Skin of body (tissue), 2 donors: Measurements from ENCODE around the gene PCCA. TPM values are rescaled to one million over a fixed set of nuclear protein-coding genes. Genes with fewer than 3 reads are reported as not detected.
"Not testable (repeated sequence)": the region's sequence is repeated elsewhere in the genome, so short reads cannot be mapped to it uniquely, and the experiment has no call there.

Experiments used
- DNase-seq: peaks from one replicate; lab custom pipeline; 2025; lab: John Stamatoyannopoulos, UW
- total RNA-seq: library from RNA; depleted of rRNA; stranded (reverse); fragments of >200 nt; gene quantifications from one replicate; pipeline ENCODE4 v1.2.3, GENCODE V29; 2014

The PCCA gene
- total RNA-seq, 1 donor from 2014 or later: 124 TPM

DNA sequence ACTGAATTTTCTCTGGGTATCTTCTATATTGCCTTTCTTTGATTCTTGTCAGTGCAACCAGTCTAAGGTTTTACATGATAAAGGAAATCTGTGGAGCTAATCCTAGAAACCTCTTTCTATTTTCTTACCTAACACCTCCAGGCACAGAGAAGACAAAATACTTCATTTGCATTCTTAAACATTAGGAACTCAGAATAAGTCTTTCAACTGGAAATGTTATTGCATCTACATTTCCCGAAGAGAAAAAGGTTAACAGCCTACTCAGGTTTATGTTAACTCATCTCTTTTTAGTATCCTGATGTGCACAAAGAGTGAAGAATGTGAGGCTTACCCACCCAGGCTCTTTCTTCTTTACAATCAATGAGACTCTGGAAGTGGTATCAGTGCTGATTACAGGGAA lies 106.7 kb downstream of the PCCA start:
- DNase-seq: no peak

DNA sequence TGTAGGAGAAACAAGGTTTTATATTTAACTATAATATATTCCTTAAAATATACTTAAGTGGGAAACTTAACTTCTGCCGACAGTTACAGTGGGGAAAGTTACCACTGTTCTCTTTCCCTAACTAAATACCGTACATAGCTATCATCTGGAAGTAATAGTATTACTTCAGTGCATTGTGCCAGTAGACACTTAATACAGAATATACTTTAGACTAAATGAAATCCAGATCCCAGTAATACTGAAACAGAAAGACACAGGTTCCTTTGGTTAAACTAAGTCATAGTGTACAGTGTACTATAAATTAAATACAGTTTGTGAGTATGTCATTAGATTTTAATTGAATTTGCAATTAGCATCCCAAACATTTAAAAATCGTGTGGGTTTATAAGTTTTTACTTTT lies 107.5 kb downstream of the PCCA start:
- DNase-seq: peak; percentile 12

GRCh38 chr13:100197116-100197515 lies 108.2 kb downstream of the PCCA start:
- no peak for DNase-seq

DNA sequence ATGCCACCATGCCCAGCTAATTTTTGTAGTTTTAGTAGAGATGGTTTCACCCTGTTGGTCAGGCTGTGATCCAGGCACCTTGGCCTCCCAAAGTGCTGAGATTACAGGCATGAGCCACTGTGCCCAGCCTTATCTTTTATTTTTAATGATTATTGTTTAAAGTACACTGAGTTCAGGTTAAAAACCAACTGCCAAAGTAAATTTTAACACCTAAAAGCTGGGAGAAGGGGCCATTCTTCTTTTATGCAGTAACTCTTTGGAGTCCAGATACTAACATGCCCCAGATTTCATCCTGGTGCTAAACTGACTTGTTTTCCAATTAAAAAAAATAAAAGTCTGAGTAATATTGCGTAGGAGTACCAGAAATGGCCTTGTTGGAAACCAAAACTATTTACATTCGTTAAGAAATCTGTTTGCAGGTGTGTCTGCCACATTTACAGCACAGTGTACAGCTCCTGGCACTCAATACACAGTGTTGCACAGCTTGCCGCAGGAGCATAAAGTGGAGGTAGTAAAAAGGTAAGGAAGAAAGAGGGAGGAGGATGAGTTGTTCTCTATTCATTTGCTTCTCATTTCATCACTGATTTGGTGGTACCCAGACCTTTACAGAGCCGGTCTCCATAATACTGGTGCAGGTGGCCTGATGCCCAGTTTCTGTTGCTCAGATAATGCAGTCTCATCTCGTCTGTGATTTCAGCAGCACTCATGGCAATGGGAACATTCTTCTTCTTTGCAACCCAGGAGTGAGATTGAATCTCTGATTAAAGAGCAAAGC lies 108.9 kb downstream of the PCCA start:
- DNase-seq: no peak

GRCh38 chr13:100203696-100204367 lies 114.9 kb downstream of the PCCA start:
- DNase-seq: no peak

GRCh38 chr13:100208002-100208401 lies 119.1 kb downstream of the PCCA start:
- no peak for DNase-seq

DNA sequence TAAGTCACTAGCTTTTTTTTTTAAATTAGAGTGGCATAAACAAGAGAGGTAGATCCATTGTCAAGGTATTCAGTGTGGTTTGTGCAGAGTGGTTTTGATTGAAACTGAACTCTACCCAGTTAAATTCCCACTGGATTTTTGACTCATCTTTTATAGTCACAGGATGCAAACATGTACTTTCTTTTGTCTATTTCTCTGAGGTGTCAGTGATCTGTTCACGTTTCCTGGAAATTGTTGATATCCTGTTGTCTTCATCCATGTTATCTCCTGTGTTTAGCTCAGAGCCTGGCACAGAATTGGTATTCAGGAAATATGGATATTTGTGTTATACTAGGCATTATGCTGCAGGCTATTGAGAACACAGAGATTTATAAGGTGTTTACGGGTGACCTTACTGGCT lies 119.7 kb downstream of the PCCA start:
- no peak for DNase-seq

DNA sequence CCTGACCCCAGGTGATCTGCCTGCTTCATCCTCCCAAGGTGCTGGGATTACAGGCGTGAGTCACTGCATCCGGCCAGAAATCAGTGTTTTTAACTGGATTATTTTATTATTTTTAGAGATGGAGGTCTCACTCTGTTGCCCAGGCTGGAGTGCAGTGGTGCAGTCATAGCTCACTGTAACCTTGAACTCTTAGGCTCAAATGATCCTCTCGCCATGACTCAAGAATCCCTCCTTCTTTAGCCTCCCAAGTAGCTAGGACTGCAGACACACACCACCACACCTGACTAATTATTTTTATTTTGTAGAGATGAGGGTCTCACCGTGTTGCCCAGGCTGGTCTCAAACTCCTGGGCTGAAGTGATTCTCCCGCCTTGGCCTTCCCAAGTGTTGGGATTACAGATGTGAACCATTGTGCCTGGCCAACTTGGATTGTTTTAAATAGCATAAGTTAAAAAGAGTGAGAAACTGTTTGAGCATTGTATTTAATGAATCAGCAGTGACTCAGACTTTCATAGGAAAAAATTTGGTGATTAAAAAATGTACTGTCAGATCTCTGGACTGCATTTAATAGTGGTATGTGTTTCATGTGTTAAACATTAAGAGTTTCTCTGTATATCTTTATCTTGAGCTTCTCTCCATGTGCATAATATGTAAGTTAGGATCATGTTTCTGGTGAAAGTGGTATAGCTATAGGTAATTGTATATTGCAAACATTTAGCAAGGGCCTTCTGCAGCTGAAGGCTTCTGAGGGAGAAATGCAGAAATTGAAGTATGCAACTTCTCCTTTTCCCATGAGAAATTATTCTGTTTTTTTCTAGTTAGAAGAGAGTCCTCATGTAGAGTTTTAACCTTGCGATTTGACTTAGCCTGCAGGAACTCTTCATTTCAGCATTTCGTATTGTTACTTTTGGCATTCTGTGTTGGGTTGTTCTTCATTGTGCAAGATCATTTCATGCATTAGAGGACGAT lies 121.2 kb downstream of the PCCA start:
- no peak for DNase-seq

DNA sequence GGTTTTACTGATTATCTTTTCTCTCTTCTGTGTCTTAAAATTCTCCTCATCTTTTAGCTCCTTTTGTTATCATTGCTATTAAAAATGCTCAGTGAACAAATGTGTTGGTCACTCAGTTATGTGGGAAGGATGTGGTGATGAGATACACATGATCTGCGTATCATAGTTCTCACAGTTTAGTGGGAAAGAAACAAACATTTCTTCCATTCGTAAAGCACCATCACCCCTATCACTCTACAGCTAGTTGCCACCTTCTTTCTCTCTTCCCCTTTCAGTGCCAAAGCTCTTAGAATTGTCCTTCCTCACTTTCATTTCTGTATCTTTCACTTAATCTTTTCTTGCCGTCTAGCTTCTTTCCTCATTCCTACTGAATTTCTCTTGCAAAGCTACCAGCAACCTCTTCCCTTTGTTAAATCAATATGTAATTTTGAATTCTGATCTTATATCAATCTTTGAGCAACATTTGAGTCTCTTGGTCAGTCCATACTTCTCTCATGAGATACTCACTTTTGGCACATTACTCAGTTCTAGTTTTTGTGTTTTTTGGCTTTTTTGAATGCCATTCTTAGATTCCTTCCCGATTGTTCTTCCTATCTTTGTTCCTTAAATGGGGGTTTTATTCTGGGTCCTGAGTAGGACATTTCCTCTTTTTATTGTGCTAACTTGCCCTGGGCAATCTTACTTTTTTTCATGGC lies 122.3 kb downstream of the PCCA start:
- DNase-seq: no peak

DNA sequence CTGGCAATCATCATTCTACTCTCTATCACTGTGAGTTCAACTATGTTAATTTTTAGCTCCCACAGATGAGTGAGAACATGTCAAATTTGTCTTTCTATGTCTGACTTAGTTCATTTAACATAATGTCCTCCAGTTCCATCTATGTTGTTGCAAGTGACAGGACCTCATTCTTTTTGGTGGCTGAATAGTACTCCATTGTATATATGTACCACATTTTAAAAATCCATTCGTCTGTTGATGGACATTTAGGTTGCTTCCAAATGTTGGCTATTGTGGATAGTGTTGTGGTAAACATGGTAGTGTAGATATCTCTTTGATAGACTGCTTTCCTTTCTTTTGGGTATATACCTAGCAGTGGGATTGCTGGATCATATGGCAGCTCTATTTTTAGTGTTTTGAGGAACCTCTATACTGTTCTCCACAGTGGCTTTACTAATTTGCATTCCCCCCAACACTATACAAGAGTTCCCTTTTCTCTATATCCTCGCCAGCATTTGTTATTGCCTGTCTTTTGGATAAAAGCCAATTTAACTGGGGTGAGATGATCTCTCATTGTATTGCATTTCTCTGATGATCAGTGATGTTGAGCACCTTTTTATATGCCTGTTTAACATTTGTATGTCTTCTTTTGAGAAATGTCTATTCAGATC lies 124.1 kb downstream of the PCCA start:
- no peak for DNase-seq

GRCh38 chr13:100213576-100213975 lies 124.7 kb downstream of the PCCA start:
- no peak for DNase-seq

DNA sequence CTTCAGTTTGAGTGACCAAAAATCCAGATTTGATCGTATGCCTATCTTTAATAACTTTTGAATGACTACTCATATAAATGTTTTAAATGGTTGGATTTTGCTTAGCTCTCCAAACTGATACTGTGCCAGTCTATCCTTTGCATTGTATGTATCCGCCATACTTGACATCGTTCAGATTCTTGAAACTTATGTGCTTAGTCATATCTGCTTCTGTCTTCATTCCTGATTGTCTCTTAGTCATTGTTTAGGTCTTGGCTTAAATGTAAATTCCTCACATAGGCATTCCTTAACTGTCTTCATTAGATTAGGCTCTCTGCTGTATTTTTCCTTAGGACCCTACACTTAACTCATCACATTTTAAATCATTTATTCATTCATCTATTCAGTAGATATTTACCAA lies 126.0 kb downstream of the PCCA start:
- DNase-seq: no peak

- no peak for DNase-seq
Observed at GRCh38 chr13:100221166-100221565, 132.3 kb downstream of the PCCA start.

DNA sequence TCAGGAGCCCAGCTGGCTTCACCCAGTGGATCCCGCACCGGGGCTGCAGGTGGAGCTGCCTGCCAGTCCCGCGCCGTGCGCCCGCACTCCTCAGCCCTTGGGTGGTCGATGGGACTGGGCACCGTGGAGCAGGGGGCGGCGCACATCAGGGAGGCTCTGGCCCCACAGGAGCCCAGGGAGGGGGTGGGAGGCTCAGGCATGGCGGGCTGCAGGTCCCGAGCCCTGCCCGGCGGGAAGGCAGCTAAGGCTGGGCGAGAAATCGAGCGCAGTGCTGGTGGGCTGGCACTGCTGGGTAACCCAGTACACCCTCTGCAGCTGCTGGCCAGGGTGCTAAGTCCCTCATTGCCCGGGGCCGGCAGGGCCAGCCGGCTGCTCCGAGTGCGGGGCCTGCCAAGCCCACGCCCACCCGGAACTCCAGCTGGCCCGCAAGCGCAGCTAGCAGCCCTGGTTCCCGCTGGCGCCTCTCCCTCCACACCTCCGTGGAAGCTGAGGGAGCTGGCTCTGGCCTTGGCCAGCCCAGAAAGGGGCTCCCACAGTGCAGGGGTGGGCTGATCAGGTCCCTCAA lies 135.2 kb downstream of the PCCA start:
- DNase-seq: not testable (repeated sequence)

GRCh38 chr13:100229603-100230002 lies 140.7 kb downstream of the PCCA start:
- no peak for DNase-seq

GRCh38 chr13:100230769-100231149 lies 141.9 kb downstream of the PCCA start:
- no peak for DNase-seq

DNA sequence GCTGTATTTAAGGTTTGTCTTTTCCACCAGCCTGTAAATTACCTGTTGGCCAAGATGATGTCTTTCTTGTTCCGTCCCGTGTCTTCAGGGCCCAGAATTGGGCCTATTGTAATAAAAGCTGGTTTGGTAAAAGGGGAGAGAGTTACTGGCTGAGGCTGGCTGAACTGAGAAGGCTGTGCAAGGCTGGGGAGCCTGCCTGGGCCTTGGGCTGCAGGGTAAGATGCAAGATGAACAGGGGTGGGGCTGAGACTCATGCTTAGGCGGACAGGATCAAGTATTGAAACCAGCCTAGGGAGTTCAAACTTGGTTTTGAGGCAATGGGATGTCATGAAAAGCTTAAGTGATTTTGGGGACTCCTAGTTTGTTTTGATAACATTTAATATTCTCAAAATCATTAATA lies 142.3 kb downstream of the PCCA start:
- DNase-seq: no peak

DNA sequence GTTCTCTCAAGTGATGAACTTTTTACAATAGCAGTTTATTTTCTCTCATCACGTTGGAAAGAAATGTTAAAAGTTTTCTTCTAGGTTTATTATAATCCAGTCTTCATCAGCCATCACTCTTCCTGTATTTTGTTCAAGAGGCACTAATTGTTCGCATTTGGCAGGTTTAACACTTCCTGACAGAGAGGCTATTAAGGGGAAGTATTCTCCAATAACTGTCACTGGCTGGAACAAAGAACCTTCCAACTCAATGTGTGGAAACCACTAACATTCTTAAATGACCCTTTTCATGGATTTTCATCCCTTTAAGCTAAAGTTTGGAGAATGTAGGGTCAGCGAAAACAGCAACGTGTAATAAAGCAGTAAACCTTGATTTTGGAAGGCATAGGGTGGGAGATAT lies 145.1 kb downstream of the PCCA start:
- DNase-seq: no peak

DNA sequence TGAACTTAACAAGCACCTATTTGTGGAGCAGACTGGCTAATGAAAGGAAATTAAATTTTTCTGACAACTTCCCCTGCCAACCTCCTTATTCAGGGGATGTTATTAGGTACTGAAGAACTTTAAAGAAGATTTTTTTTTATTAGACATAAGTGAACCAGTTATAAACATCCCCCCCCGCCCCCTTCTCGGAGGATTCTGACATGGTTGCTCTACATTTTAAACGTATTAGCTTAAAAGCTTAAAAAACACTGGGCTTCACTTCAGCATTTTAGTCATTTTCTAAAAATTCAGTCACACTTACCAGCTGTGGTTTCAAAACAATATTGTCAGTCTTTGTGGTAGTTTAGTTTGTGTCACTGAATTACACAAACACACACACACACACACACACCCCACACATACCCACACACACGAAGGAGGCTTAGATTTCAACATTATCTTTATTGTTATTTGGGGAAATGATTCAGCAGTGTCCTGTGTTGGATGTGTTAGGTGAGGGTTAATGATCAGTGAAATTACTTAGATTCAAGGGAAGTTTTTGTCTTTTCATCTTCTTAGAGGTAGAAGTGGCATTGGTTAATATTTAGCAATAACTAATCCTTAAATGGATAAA lies 145.7 kb downstream of the PCCA start:
- DNase-seq: no peak

DNA sequence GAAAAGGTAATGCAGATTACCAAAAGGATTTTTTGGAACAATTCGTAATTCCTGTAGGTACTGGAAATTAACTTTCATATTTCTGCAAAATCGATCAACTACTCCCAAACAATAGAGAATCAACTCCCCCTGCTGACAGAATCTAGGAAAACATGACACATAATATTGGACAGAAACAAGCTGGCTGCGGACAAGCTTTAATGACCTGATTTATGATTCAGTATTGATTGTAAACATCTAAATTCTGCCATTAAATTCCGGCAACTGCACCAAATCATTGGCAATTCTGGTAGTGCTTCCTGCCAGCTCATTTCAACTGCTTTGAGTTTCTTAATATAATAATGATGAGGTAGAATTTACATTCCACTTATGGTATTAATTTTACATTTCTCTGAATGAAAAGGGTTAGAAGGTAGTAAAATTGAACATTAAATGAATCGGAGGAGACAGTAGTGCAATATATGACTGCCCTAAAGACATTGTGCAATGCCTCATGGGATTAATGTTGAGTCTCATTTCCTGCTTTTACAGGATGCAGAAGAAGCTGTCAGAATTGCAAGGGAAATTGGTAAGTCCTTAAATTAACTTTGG lies 146.5 kb downstream of the PCCA start:
- DNase-seq: peak; percentile 36
